RPMI8226 (cell line): ENCODE results near the gene LPIN3.

ENCODE experiments used
- DNase-seq: peaks from one replicate; pipeline ENCODE4 v3.0.0-alpha.2; 2015

Gene LPIN3

GRCh38 chr20:41395667-41396664, 55.3 kb downstream of the LPIN3 start:
- DNase-seq, result no peak

- DNase-seq, result no peak
These were observed 57.8 kb downstream of the LPIN3 start for GRCh38 chr20:41398408-41398807.

GRCh38 chr20:41403604-41404003, 63.0 kb downstream of the LPIN3 start:
- DNase-seq, result no peak

GRCh38 chr20:41405436-41405835, 64.8 kb downstream of the LPIN3 start:
- no peak for DNase-seq

- DNase-seq, result no peak
These were observed 65.7 kb downstream of the LPIN3 start for GRCh38 chr20:41406353-41406752.

- DNase-seq, result no peak
These were observed 66.3 kb downstream of the LPIN3 start for GRCh38 chr20:41406896-41407444.

GRCh38 chr20:41407607-41408006, 67.0 kb downstream of the LPIN3 start:
- no peak for DNase-seq

GRCh38 chr20:41408156-41408794, 67.7 kb downstream of the LPIN3 start:
- DNase-seq, result no peak

- DNase-seq, result no peak
These were observed 68.4 kb downstream of the LPIN3 start for GRCh38 chr20:41408986-41409385.
